Uterus (tissue), 2 donors: ENCODE results near the gene HOXA13.

Source experiments
- POLR2A ChIP-seq, 2 donors: fragments of 450-650 bp; IDR thresholded peaks; one replicate each; pipeline ENCODE4 v1.6.1; 2016; ENCODE audit warnings: antibody characterized with exemption in 2 of 2, mild to moderate bottlenecking in 1 of 2, moderate library complexity in 1 of 2
- TF ChIP-seq, protein P1 (sequence below), 4 experiments: fragments of 200-600 bp in 2 of 4; fragments of 450-650 bp in 2 of 4; sonication (generic) in 2 of 4; IDR thresholded peaks; one replicate each; pipeline ENCODE4 v1.5.1; 2016 to 2019; ENCODE audit warnings: antibody characterized with exemption in 4 of 4, mild to moderate bottlenecking in 2 of 4, moderate library complexity in 1 of 4

- TF ChIP-seq, protein P1, sequence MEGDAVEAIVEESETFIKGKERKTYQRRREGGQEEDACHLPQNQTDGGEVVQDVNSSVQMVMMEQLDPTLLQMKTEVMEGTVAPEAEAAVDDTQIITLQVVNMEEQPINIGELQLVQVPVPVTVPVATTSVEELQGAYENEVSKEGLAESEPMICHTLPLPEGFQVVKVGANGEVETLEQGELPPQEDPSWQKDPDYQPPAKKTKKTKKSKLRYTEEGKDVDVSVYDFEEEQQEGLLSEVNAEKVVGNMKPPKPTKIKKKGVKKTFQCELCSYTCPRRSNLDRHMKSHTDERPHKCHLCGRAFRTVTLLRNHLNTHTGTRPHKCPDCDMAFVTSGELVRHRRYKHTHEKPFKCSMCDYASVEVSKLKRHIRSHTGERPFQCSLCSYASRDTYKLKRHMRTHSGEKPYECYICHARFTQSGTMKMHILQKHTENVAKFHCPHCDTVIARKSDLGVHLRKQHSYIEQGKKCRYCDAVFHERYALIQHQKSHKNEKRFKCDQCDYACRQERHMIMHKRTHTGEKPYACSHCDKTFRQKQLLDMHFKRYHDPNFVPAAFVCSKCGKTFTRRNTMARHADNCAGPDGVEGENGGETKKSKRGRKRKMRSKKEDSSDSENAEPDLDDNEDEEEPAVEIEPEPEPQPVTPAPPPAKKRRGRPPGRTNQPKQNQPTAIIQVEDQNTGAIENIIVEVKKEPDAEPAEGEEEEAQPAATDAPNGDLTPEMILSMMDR (IDR thresholded peaks at IDR 0.05), result no peak
- TF ChIP-seq POLR2A (IDR thresholded peaks at IDR 0.05), result no peak
These were observed 44.7 kb downstream of the HOXA13 start for GRCh38 chr7:27154901-27155815.
